Measurements from ENCODE around the gene ANKRD33B.

The ANKRD33B gene

GRCh38 chr5:10676946-10677345 is 113.1 kb downstream of the ANKRD33B start:
- no peak for TF ChIP-seq CTCF (IDR thresholded peaks at IDR 0.05)

- TF ChIP-seq CTCF (IDR thresholded peaks at IDR 0.05), result no peak
Measured at GRCh38 chr5:10677533-10677932, 113.7 kb downstream of the ANKRD33B start.

GRCh38 chr5:10678244-10678643 is 114.4 kb downstream of the ANKRD33B start:
- TF ChIP-seq CTCF (IDR thresholded peaks at IDR 0.05), result no peak

- no peak for TF ChIP-seq CTCF (IDR thresholded peaks at IDR 0.05)
Measured at GRCh38 chr5:10679336-10679988, 115.6 kb downstream of the ANKRD33B start.

GRCh38 chr5:10680876-10681481 is 117.1 kb downstream of the ANKRD33B start:
- TF ChIP-seq CTCF (IDR thresholded peaks at IDR 0.05), result no peak

- TF ChIP-seq CTCF (IDR thresholded peaks at IDR 0.05), result no peak
Measured at GRCh38 chr5:10681731-10682679, 118.1 kb downstream of the ANKRD33B start.

GRCh38 chr5:10682801-10683525 is 119.1 kb downstream of the ANKRD33B start:
- TF ChIP-seq CTCF (IDR thresholded peaks at IDR 0.05), result no peak

All from LNCAP (cell line).